HK-2 (cell line): ENCODE results near the gene TCERG1L.

Source experiments
- DNase-seq: peaks from one replicate; pipeline ENCODE4 v3.0.0-alpha.2; 2018; ENCODE audit not compliant: unreplicated experiment

TCERG1L gene

DNA sequence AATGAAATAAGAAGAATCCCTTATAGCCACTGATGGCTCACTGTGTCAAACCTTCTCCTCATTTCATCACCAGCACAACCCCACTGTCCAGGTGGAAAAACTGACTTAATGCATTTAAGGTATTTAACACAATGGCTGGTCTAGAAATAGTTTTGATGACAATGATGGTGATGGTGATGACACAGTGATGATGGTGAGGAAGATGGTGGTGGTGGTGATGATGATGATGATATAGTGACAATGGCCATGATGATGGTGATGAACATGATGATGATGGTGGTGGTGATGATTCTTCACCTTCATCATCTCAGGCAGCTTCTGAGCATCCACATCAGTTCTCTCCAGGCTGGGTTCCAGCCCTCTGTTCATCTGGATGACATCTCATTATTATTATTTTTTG lies 186.6 kb downstream of the TCERG1L start:
- DNase-seq: no peak

DNA sequence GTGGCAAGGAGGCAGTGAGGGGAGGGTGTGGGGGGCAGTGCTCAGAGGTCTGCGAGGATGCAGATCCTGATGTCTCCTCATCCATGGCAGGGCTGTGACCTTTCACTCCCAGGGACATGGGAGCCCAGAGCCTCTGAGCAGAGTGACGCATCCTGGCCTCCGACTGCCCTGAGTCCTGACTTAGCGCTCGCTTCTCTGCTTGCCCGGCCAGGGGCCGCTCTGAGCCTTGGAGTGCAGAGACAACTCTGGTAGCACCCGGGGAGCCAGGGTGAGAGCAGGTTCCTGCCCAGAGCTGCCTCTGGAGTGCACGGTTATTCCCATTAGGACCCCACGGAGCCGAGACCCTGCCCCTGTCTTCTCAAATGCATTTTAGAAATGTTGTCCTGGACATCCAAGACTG lies 188.0 kb downstream of the TCERG1L start:
- no peak for DNase-seq

- DNase-seq: no peak
These were observed 189.9 kb downstream of the TCERG1L start for GRCh38 chr10:131121511-131122035.

DNA sequence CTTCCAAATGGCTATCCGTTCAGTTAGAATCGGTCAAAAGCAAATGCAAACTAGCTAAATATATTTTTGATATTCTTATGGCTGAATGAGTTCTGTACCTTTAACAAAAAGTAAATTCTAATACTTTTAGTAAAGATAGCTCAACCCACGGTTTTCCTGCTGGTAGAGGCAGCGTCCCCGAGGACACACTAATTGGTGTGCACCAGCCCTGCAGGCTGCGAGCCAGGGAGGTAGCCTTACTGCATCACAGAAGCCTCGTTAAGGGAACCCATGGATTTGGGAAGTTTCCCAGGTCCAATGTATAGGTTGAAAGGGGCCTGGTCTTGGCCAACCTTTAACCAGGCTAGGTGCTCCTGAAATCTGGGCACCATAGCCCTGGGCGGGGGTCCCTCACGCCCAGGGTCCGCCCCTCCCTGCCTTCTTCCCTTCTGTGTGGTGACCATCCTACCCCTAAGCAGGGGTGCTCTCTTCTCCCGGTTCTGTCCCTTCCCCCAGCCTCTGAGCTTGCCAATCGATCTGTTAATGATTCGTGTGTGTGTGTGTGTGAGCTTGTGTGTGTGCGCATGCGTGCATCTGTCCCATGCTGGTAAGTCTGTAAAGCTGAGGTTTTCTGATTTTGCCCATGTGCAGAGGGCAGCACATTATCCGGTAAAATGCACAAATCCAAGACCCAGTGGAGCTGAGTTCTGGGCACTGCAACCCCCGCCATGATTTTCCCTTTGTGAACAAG lies 191.7 kb downstream of the TCERG1L start:
- no peak for DNase-seq

DNA sequence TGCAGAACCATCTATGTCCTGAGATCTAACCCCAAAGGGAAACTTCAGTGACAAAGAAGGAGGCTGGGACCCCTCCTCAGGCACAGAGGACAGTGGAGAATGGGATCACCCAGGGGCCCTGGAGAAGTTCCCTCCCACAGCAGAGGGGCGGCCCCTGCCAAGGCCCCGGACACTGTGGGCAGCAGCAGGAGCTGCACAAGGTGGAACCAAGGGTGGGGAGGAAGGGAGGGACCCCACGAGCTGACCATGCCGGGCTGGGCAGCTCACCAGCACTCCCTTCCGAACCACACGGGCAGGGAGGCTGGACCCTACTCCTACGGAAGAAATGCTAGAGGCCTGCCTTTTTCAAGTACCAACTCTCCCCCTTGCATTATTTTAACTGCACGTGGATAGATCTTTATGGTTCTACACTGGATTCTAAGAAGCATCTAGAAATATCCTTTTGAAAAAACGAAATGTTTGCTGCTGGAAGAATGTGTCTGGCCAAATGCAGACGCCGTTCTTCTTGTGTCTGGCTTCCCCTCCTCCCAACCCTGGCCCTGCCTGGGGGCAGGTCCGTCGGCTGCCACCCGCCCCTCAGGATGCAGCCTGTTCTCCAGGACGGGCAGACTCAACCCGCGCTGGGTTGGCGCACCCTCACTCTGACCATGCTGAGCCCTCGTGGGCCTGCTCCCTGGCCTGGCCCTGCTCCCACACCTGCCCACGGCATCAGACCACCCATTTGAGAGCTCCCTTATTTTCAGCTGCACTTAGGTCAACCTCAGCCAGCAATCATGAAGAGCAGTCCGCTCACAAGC lies 193.9 kb downstream of the TCERG1L start:
- DNase-seq: no peak

DNA sequence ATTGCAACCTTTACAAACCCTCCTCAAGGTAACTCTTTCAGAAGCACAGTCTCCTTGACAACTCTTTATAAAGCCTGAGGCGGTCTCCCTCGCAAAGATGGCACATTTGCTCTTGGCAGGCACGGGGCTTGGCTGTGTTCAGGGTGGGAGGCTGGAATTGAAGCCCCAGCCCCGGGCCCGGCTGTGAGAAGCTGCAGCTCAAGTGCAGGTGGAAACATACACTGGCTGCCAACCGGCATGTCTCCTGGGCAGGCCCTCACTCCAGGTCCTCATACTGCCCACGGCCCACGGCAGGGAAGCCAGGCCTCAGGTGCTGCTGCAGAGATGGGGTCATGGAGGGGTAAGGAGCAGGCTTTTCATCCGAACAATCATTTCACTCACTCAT lies 194.5 kb downstream of the TCERG1L start:
- DNase-seq: no peak

- DNase-seq: no peak
These were observed 195.1 kb downstream of the TCERG1L start for GRCh38 chr10:131116216-131116990.

DNA sequence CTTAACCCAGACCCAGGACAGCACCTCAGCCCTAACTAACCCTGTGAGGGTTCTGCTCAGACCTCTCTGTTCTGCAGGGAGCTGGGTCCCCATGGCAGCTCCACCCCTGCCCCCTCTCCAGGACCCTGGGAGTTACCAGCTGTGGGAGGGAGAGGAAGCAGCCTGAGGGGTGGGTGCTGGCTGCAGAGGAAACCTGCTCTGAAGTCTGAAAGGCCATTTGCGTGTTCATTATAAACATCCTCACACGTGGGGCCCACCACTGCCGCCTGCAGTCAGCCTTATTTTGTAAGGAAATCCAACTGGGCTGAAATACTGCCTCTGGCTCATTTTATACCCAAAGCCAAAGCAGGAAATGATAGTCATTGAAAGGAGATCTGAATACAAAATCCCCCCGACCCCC lies 195.7 kb downstream of the TCERG1L start:
- no peak for DNase-seq

GRCh38 chr10:131115321-131115720 lies 196.2 kb downstream of the TCERG1L start:
- no peak for DNase-seq

- no peak for DNase-seq
These were observed 196.7 kb downstream of the TCERG1L start for GRCh38 chr10:131114846-131115245.

DNA sequence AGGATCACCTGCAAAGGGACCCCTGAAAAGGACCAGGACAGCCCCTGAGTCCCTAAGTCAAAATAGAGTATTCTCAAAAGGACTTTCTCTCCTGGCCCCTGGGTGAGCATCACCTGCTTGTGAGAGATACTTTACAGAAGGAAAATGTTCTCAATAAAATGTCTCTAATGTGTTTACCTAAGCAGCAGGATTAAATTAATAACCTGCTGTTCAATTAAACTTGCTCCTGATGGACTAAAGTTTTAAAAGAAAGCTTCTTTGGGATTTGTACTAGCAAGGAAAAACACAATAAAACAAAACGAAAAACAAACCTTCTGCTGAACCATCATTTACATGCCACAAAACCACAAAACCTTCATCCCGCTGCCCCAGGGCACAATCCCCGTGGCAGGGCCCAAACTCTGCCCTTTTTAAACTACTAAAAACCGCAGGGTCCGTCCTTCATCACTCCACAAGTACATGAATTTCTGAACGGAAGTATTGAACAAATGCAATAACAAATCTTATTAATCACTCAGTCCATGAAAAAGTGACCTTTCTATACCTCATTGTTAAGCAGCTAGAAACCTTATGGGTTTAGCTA lies 197.7 kb downstream of the TCERG1L start:
- no peak for DNase-seq

GRCh38 chr10:131113165-131113564 lies 198.4 kb downstream of the TCERG1L start:
- DNase-seq: no peak

GRCh38 chr10:131112691-131113090 lies 198.8 kb downstream of the TCERG1L start:
- DNase-seq: no peak

DNA sequence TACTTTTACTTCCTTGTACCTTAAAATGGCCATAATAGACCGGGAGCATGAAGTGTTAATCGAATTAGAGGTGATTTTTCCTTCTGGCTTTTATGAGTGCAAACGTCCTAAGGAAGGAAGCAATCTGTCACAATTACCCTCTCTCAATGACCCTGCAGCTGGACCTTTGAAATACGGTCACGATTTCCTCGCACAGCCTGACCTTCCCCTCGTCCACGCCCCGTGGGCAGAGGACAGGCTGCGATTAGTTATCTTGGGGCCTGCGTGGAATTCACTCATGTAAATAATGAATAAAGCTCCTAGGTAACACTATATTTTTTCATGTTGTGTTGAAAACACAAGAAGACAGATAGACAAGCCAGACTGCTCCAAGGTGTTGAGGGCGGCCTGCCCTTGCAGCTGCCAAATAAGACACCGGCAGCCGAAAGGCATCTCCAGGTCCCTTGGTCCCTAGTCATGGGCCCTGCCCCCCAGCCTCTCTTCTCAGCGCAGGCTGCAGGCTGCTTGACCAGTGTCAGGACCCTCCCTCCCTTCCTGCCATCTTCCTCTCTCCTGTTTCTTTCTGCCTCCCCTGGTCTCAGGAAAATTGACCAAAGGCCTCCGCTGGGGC lies 199.9 kb downstream of the TCERG1L start:
- DNase-seq: no peak

DNA sequence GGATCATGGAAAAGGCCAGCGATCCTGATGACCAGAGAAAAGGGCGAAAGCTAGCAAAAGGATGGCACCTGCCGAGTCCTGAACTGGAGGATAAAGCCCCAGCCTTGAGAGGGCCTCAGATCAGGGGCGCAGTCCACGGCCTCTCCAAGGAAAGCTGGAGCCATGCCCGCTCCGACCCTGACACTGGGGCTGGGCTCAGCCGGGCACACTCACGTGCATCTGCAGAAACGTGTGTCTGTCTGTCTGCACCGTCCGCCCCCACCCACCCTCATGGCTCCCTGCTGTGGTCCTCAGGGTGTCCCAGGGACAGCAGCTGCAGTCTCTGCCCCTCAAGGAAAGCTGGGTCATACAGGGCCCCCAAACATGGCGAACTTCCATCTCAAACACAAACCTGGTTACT lies 200.5 kb downstream of the TCERG1L start:
- no peak for DNase-seq

GRCh38 chr10:131110241-131110783 lies 201.2 kb downstream of the TCERG1L start:
- DNase-seq: no peak

- DNase-seq: no peak
These were observed 201.8 kb downstream of the TCERG1L start for GRCh38 chr10:131109726-131110125.

- DNase-seq: no peak
These were observed 202.2 kb downstream of the TCERG1L start for GRCh38 chr10:131109291-131109690.

DNA sequence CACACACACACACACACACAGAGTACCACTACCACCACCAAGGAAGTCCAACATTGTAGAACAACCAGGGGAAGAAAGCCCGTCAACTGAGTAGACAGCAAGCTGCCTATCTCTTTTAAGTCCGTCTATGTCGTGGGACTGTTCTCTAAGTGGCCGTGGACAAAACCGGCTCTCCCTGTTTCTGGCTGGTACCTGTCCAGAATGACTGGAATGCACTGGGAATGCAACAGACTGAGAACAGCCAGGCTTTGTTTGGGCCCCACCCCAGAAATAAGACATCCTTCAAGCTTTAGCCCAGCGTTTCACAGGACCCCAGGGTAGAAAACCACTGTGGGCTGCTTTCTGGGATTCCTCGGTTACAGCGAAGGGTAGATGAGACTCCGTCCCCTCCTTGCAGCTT lies 203.6 kb downstream of the TCERG1L start:
- DNase-seq: no peak

DNA sequence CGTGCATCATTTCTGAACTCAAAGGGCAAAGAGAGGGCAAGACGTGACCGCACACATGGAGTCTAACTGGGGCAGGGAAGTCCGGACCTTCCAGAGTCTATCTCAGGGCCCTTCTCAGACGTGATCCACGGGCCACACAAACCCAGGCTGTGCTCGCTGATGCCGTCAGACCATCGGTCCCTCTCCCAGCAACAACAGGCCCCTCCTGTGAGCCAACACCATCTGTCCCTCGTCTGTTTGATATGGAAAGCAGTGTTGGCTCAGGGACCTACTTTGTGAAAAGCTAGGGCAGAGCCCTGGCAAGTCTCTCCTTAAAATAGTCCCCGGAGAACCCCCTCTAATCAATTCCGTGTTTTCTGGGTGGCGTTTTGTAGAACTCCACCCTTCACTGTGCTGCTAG lies 208.8 kb downstream of the TCERG1L start:
- DNase-seq: no peak

- DNase-seq: no peak
These were observed 209.4 kb downstream of the TCERG1L start for GRCh38 chr10:131102147-131102546.
